HepG2 (cell line): ENCODE data around the gene THOP1. TPM values are rescaled to one million over a fixed set of nuclear protein-coding genes. Genes with fewer than 3 reads are reported as not detected.

Experiments
- DDIT3 ChIP-seq: sonication (generic); formaldehyde crosslinking; IDR thresholded peaks from 2 replicates; pipeline ENCODE4 v1.4.0; 2020; ENCODE audit warnings: mild to moderate bottlenecking, missing genetic modification reagents
- GLMP ChIP-seq: sonication (generic); formaldehyde crosslinking; IDR thresholded peaks from 2 replicates; pipeline ENCODE4 v1.9.0; 2021; ENCODE audit warnings: missing genetic modification reagents, mild to moderate bottlenecking, borderline replicate concordance
- KAT2B ChIP-seq: fragments of 150-350 bp; IDR thresholded peaks from 2 replicates; pipeline ENCODE4 v1.6.1; 2014; ENCODE audit warnings: low read depth, low read length, borderline replicate concordance
- MEIS1 ChIP-seq: sonication (generic); formaldehyde crosslinking; IDR thresholded peaks from 2 replicates; pipeline ENCODE4 v1.9.0; 2021; ENCODE audit warnings: mild to moderate bottlenecking, missing genetic modification reagents, moderate library complexity, borderline replicate concordance
- NR2F1 ChIP-seq, 2 experiments: fragments of 450-650 bp in 1 of 2; formaldehyde crosslinking in 1 of 2; IDR thresholded peaks; 2 replicates each; pipeline versions ENCODE4 v1.5.0 to v1.6.1; 2016 to 2020; ENCODE audit warnings: mild to moderate bottlenecking in 1 of 2, missing compliant biosample characterization in 1 of 2, missing genetic modification reagents in 1 of 2, moderate library complexity in 1 of 2
- RFXAP ChIP-seq: sonication (generic); formaldehyde crosslinking; IDR thresholded peaks from 2 replicates; pipeline ENCODE4 v1.4.0; 2020; ENCODE audit warnings: missing genetic modification reagents, borderline replicate concordance
- SKI ChIP-seq: fragments of 450-650 bp; IDR thresholded peaks from one replicate; pipeline ENCODE4 v1.6.1; 2018; ENCODE audit warnings: mild to moderate bottlenecking; ENCODE audit not compliant: partially characterized antibody
- ZNF407 ChIP-seq: sonication (generic); formaldehyde crosslinking; IDR thresholded peaks from one replicate; pipeline ENCODE4 v1.5.1; 2020; ENCODE audit warnings: mild to moderate bottlenecking, missing genetic modification reagents; ENCODE audit errors: not compliant biosample characterization
- ZNF44 ChIP-seq: sonication (generic); formaldehyde crosslinking; IDR thresholded peaks from 2 replicates; pipeline ENCODE4 v1.5.1; 2020; ENCODE audit warnings: mild to moderate bottlenecking, missing genetic modification reagents
- ZNF563 ChIP-seq: sonication (generic); formaldehyde crosslinking; IDR thresholded peaks from 2 replicates; pipeline ENCODE4 v1.8.0; 2022; ENCODE audit warnings: mild to moderate bottlenecking, moderate library complexity, missing genetic modification reagents
- ZNF672 ChIP-seq: sonication (generic); formaldehyde crosslinking; IDR thresholded peaks from 2 replicates; pipeline ENCODE4 v1.8.1; 2022; ENCODE audit warnings: missing genetic modification reagents
- ZNF710 ChIP-seq: sonication (generic); formaldehyde crosslinking; IDR thresholded peaks from 2 replicates; pipeline ENCODE4 v1.5.0; 2020; ENCODE audit warnings: mild to moderate bottlenecking, missing genetic modification reagents, borderline replicate concordance
- ZNF761 ChIP-seq: sonication (generic); formaldehyde crosslinking; conservative IDR thresholded peaks from 2 replicates; pipeline ENCODE4 v1.4.0; 2020; ENCODE audit warnings: mild to moderate bottlenecking, missing genetic modification reagents
- polyA plus RNA-seq, 8 experiments: library from polyadenylated mRNA; depleted of rRNA in 3 of 8; stranded (reverse) in 7 of 8; unstranded in 1 of 8; fragments of >200 nt; fragmentation: Illumina TruSeq in 4 of 8; extraction: Trizol in 4 of 8; gene quantifications; 2 replicates each; pipeline versions ENCODE4 v1.2.1 to v1.2.3, GENCODE V29; 2011 to 2016; ENCODE audit warnings: low read depth in 4 of 8, missing spikeins in 1 of 8, mixed read lengths in 1 of 8; ENCODE audit not compliant: insufficient read depth in 1 of 8
- total RNA-seq, 5 experiments: library from RNA; depleted of rRNA; stranded (reverse); fragments of >200 nt; fragmentation: Illumina TruSeq; extraction: Trizol; gene quantifications; 2 replicates each; pipeline ENCODE4 v1.2.3, GENCODE V29; 2016; ENCODE audit warnings: low read depth in 1 of 5

THOP1 gene
- total and polyA plus RNA-seq, 2 of the 13 experiments (the other 11 are each of a cell fraction or from before 2014, with no cell fraction given), result 74.4 to 116 TPM

- TF ChIP-seq SKI (peak; percentile 91), KAT2B (no peak), ZNF44 (CRISPR knock-in tag) (peak; percentile 79; the same call in 1 of the 2 replicates), ZNF761 (CRISPR knock-in tag) (peak; percentile 95), RFXAP (CRISPR knock-in tag) (peak; percentile 53; the same call in 1 of the 2 replicates), DDIT3 (CRISPR knock-in tag) (no peak), GLMP (CRISPR knock-in tag) (no peak), ZNF563 (no peak; the same call in 1 of the 2 replicates), NR2F1 (CRISPR knock-in tag; IDR thresholded peaks at IDR 0.05) (no peak), ZNF710 (CRISPR knock-in tag) (peak; percentile 81; the same call in 1 of the 2 replicates), ZNF672 (CRISPR knock-in tag) (no peak), MEIS1 (CRISPR knock-in tag) (peak; percentile 80), ZNF407 (CRISPR knock-in tag) (peak; percentile 93)
Measured at GRCh38 chr19:2840794-2841791, 55.8 kb downstream of the THOP1 start, which contains the start of gene ZNF555 (continued).
